HG02571 (cell line): ENCODE data around the gene MAN2B1.
A peak's percentile ranks its signal among the peaks of the same experiment; 100 is the strongest.
"Not testable (repeated sequence)": the region's sequence is repeated elsewhere in the genome, so short reads cannot be mapped to it uniquely, and the experiment has no call there.

Experiments used
- ATAC-seq: cut with Tn5 transposase; IDR thresholded peaks from one replicate; pipeline ENCODE4 v1.9.1; 2021; ENCODE audit warnings: mild to moderate bottlenecking, moderate library complexity; ENCODE audit not compliant: unreplicated experiment

The MAN2B1 gene

DNA sequence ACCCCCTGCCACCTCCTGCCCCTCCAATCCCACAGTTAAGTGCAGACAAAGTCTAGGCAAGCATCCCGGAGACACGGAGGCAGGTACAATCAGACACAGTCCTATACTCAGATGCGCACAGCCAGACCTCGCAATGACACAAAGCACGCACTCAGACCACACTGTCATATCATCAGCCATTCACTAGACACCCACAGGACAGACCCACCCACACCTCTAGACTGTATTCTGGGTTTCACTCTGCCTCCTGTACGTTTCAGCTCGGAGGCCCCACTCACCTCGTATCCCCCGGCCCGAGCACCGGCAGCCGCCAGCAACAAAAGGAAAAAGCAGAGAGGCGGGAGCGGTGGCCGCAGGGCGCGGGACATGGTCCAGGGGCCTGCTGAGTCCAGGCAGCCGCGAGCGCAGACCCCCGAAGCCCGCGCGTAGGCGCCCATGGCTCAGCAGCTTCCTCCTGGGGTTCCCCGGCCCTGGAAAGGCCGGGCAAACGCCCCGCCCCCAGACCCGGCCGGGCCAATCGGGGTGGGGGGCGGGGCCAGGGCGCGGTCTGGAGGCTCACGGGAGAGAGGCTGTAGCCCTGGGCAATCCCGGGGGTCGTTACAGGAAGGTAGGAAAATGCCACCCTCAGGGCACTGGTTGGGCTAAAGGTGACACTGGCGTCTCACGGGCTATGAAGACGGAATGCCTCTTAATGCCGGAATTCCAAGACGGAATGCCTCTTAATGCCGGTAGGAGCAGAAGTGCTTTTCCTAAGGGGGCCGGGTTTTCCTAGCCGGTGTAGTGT lies at the start of gene MAN2B1, which contains the start of gene WDR83:
Gene MAN2B1, minus strand, starts transcription at position 478 of the 784 bp plus-strand sequence. Its CDS starts 41 bp downstream, at position 437.
Gene WDR83, plus strand, starts transcription at position 543 of the 784 bp plus-strand sequence. CDS start 2,984 bp downstream, outside the sequence.
- peak; percentile 40 for ATAC-seq

DNA sequence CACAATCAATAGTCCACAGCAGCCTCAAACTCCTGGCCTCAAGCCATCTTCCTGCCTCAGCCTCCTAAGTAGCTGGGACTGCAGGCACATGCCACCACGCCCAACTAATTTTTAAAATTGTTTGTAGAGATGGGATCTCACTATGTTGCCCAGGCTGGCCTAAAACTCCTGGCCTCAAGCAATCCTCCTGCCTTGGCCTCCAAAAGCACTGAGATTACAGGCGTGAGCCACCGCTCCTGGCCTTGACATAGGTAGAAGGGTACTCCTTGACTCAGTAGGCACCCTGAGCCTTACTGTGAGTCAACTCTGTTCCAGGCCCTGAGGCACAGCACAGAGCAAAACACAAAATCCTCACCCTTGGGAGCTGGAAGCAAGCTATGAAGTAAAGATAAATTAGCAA lies 49.4 kb upstream of the MAN2B1 start:
- no peak for ATAC-seq

DNA sequence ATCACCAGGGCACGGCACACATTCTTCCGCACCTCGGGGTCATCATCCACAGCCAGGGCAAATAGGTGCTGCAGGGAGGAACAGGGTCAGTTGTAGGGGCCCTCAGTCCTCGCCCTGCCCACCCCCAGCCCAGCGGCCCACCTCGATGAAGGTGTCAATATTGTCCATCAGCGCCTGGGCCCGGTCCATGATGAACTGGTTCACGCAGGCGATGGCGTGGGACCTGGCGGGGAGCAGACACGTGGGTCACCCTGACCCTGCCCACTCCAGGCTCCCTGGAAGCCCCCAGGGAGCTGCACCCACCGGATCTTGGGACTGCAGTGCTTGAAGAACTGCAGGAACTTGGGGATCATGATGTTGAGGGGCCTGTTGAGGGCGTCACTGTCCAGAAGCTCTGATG lies 48.6 kb upstream of the MAN2B1 start:
- no peak for ATAC-seq

DNA sequence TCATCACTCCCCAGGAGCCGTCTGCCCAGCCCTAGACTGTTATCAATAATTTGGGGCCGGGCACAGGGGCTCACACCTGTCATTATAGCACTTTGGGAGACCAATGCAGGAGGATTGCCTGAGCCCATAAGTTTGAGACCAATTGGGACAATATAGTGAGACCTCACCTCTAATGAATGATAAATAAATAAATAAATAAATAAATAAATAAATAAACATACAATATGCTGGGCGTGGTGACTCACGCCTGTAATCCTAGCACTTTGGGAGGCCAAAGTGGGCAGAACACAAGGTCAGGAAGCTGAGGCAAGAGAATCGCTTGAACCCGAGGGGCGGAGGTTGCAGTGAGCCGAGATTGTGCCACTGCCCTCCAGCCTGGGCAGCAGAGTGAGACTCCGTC lies 46.8 kb upstream of the MAN2B1 start:
- ATAC-seq, result not testable (repeated sequence)

DNA sequence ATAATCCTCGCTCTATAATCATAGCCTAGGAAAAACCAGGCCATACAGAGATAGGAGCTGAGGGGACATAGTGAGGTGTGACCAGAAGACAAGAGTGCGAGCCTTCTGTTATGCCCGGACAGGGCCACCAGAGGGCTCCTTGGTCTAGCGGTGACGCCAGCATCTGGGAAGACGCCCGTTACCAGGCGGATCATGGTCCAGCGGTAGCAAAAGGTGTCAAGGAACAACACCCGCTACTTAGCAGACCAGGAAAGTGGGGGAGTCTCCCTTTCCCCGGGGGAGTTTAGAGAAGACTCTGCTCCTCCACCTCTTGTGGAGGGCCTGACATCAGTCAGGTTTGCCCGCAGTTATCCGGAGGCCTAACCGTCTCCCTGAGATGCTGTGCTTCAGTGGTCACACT lies 45.5 kb upstream of the MAN2B1 start:
- not testable (repeated sequence) for ATAC-seq

DNA sequence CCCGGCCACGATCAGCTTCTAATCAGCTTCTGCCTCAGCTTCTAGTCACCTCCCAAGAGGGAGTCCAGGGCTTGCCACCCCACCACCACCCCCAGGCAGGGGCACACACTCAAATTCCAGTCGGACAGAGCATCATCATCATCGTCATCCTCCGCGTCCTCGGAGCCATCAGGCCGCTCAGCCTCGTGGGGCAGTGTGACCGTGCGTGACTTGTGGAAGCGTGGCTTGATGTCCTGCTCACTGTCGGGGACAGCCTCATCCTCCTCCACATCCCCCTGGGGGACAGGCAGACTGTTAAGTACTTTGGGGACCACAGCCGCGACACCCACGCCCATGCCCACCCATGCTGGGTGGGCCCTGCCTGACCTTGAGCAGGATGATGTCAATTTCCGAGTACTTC lies 44.6 kb upstream of the MAN2B1 start:
- ATAC-seq, result no peak

DNA sequence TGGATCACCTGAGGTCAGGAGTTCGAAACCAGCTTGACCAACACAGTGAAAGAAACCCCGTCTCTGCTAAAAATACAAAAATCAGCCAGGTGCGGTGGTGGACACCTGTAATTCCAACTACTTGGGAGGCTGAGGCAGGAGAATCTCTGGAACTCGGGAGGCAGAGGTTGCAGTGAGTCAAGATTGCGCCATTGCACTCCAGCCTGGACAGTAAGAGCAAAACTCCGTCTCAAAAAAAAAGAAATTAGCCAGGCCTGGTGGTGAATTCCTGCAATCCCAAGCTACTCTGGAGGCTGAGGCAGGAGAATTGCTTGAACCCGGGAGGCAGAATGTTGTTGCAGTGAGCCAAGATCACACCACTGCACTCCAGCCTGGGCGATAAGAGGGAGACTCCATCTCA lies 42.1 kb upstream of the MAN2B1 start:
- no peak for ATAC-seq

DNA sequence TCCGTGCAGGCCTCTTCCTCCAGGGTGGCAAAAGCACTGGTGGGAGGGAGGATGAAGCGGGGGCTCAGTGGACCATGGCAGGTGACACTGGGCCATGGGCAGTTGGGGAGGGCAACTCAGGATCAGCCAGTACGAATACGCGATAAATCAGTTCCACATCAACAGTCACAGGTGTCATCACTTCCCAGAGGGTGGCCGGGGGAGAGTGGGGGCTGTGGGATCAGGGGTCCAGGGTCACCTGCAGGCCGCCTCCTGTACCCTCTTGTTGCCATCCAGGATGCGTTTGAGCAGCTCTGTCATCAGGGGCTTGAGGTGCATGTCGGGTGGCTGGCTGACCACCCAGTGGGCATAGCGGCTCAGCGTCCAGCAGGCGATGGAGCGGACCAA lies 39.8 kb upstream of the MAN2B1 start:
- ATAC-seq, result no peak

DNA sequence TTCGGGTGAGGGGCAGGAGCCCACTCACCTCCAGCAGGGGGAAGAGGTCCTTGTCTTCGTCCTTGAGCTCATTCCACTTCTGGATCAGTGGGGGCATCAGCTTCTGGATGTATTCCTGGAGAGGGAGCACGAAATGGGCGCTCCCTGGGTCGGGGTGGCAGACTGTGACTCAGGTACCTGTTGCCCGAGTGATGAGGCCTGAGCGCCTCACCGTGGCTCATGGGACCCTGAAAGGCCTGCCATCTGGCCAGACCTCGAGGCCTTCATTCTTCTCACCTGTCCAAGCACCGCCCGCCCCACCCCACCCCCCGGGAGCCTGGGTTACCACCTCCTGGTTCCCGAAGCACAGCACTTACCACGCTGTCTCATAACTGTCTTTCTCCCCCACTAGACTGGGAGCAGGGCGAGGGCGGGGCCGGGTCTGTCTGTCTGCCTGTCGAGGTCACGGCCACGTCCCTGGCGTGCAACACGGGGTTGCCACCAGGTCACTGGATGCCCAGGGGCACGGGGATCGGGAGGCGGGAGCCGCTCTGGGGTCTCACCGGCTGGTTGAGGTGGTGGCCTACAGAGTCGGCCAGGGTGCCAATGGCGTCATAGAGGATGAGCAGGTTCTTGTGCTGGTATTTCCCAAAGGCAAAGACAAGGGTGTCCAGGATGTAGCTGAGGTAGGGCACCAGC lies 39.3 kb upstream of the MAN2B1 start:
- ATAC-seq, result no peak

DNA sequence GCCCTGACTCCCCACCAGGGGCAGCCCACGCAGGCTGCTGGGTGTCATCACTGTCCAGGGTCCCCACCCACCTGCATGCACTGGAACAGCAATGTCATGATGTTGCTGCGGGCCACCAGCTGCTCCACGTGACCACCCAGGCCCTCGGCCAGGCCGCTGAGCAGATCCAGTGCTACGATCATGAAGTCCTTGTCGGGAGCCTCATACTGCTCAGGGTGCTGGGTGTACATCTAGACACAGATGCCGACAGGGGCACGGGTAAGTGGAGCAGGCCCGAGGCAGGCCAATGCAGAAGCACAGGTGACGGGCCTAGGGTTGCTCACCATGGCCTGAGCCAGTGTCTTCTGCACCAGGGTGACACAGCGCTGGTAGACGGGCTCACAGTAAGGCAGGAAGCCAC lies 38.6 kb upstream of the MAN2B1 start:
- ATAC-seq, result no peak

DNA sequence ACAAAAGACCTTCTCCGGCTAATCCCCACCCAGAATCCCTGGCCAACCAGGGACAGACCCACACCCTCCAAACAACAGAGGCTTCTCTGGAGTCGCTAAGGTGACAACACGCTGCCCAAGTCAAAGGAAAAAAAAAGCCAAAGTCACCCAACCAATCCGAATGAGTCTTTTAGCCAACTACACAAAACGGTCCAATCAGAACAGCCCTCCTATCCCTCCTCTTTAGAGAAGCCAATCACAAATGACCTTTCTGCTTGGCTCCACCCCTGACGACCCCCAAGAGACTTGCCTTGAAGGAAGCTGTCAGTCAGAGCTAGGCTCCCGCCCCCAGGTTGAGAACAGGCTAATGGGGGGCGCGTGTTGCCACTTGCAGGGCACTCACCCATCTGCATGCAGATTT lies 36.5 kb upstream of the MAN2B1 start:
- ATAC-seq, result no peak

DNA sequence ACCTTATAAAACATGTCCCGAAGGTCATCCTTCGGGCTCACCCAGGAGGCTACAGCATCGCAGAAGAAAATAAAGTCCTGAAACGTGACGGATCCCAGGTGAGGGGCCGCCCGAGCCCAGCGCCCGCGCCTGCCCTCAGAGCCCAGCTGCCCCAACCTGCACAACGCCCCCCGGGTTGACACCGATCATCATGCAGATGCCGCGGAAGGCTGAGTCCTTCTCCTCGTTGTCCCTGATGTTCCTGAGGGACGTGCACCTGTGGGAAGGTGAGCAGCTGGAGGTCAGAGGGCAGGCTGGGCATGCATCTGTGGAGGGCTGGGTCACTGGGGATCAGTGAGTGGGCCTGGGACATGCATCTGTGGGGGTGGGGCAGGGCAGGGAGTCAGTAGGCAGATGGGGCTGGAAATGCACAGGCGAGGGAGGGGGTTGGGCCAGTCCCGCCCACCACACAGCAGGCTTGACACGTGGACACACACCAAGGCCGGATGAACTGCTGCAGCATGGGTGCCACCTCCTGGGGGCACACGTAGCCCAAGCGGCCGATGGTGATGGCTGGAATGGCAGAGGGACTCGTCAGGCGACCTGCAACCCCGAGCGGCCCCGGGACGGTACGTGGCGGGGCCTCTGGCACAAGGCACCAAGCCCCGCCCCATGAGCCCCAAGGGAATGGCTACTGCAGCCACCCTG lies 35.2 kb upstream of the MAN2B1 start:
- ATAC-seq, result no peak

DNA sequence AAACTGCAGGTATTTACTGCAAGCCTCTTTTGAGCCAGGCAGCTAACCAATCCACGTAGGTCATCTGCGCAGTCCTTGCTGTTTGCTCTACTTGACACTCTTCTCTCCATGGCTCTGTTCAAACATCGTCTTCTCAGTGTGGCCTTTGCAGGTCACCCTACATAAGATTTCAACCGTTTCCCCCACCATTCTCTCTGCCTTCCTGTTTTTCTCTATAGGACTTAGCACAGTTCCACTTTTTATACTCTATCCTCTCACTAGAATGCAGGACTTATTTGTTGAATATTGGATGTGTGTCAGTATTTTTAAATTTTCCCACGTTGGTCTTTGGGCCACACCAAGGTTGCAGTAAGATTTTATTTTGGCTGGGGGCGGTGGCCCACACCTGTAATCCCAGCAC lies 31.6 kb upstream of the MAN2B1 start:
- no peak for ATAC-seq

DNA sequence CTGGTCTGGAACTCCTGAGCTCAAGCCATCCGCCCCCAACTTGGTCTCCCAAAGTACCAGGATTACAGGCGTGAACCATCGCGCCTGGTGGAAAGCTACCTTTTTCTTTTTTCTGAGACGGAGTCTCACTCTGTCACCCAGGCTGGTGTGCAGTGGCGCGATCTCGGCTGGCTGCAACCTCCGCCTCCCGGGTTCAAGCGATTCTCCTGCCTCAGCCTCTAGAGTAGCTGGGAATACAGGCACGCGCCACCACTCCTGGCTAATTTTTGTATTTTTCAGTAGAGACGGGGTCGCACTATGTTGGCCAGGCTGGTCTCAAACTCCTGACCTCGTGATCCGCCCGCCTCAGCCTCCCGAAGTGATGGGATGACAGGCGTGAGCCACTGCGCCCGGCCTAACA lies 30.9 kb upstream of the MAN2B1 start:
- ATAC-seq, result not testable (repeated sequence)

DNA sequence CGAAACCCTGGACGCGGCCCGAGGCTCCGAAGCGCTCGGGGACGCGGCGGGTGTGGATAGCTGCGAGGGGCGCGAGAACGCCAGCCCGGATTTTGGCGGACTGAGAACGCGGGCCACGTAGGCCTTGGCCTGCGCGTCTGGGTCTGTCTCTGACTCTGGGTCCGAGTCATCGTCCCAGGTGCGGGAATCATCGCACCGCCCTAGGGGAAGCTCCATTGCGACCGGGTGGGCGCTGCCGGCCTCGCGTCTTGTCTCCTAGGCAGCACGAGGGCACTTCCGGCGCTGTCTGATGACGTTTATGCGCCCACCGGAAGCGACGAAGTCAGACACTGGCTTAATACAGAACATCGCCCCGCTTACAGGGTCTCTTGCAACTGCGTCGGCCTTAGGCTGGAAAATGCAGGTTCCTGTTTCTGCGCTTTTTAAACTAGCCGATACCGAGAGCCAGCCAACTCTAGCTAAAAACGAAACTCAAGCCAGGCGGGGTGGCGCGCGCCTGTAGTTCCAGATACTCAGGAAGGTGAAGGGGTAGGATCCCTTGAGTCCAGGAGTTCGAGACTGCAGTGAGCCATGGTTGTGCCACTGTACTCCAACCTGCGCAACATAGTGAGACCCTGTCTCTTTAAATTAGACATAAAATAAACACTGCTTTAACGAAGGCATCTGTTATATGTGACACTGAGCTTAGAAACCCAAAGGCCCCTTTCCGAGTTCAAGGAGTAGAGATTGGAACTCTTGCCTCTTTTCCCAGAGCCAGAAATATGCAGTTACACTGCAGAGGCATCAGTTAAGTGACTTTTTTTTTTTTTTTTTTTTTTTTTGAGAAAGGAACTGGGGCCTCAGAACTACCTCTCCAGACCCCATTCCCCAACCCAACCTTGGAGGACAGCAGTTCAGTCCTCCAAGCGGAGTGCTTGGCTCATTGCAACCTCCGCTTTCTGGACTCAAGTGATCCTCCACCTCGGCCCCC lies 30.1 kb upstream of the MAN2B1 start, which contains the start of gene FBXW9:
Gene FBXW9, minus strand, starts transcription at position 266 of the 970 bp plus-strand sequence. Its CDS starts 50 bp downstream, at position 216.
- peak; percentile 69 for ATAC-seq

DNA sequence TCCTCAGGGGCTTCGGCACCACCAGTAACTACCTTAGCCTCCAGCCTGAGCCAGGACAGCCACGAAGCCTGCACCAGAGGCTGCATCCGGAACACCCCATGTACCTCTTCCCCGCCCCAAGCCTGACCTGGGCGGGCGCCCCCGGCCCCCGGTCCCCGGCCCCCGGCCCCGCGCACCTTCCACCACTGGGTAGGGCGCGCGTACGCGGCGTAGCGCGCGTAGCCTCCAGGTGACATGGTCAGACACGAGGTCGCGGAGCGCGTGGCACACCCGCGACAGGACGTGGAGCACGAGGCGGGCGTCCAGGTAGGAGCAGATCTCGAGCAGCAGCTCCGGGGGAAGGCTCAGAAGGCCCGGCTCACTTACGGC lies 29.4 kb upstream of the MAN2B1 start:
- ATAC-seq, result no peak

DNA sequence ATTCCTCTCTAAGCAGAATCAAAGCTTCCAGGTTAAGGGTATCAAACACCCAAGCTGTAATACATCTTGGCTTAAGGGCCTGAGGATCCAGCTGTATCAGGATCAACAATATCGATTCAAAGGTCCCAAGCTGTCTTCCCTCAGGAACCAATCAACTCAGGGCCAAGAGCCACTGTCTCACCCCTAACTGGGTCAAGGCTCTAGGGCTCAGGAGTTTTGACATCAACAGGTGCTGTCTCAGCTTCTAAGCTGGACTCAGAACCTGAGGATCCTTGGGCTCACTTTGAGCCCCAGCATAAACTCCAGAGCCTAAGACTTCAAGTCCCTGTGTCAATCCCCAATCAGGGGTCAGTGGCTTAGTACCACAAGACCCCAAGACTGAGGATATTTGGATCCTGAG lies 29.0 kb upstream of the MAN2B1 start:
- ATAC-seq, result no peak

DNA sequence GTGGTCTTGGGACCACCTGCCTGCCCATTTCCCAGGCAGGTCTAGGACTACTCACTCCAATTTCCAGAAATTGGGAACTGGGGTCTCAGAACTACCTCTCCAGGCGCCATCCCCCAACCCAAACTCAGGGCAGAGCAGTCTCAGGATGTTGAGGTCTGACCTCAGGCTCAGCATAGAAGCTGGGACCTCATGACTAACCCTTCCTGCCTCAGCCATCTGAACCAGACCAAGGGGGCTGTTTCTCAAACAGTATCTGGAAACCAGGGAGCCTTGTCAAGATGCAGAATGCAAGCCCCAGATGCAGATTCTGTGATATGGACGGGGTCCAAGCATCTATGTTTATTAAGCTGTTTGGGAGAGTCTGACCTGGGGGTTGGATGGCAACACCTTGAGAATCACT lies 28.6 kb upstream of the MAN2B1 start:
- ATAC-seq, result no peak

DNA sequence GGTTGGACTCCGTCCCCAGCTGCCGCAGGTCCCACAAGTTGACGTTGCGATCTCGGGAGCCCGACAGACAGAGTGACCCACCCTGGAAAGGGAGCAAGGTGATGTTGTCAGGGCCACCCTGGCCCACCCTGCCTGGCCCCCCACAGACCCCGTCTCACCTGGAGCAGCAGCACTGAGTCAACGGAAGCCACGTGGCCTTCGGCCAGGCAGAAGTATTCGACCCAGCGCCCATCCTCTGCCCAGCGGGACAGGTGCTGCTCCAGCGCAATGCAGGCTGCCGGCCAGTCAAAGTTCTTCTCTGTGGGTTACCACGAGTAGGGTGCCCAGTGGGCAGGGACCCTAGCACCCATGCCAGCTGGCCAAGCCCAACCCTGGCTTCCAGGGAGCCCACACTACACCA lies 28.1 kb upstream of the MAN2B1 start:
- ATAC-seq, result no peak

DNA sequence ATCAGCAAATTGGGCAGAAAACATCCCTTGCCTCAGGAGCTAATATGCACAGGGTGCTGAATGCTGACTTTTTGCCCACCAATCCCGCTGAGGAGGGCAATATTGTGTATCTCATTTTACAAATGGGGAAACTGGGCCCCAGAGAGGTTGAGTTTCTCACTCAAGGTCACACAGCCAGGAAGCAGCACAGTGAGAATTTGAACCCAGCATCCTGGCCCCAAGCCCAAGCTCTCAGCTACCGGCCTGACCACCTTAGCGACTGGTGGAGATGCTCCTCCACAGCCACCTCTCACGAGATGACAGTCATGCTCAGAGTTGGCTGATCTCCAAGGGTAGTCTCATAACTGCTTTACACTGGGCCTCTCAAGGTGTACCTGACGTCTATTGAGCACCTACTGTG lies 26.4 kb upstream of the MAN2B1 start:
- ATAC-seq, result no peak
